Activated CD4-positive, alpha-beta T cell treated with anti-CD3 and anti-CD28 coated beads, Interleukin-2, amount 50 U/mL, for 48 hours (primary cell): ENCODE results near the gene ARHGEF25.
"Not testable (repeated sequence)": the region's sequence is repeated elsewhere in the genome, so short reads cannot be mapped to it uniquely, and the experiment has no call there.

Source experiments
- DNase-seq, 2 experiments: peaks; one replicate each; pipeline ENCODE4 v3.0.0-alpha.2; 2020

The ARHGEF25 gene

GRCh38 chr12:57638096-57638495 lies 26.9 kb downstream of the ARHGEF25 start:
- no peak for DNase-seq

- DNase-seq: no peak
Observed at GRCh38 chr12:57640175-57641042, 29.2 kb downstream of the ARHGEF25 start.

- no peak for DNase-seq
Observed at GRCh38 chr12:57641699-57642442, 30.6 kb downstream of the ARHGEF25 start.

GRCh38 chr12:57645990-57646658 lies 34.9 kb downstream of the ARHGEF25 start:
- DNase-seq: not testable (repeated sequence)

GRCh38 chr12:57646659-57647049 lies 35.4 kb downstream of the ARHGEF25 start:
- not testable (repeated sequence) for DNase-seq

- no peak for DNase-seq
Observed at GRCh38 chr12:57654042-57654441, 42.8 kb downstream of the ARHGEF25 start.

- no peak for DNase-seq
Observed at GRCh38 chr12:57655541-57656240, 44.5 kb downstream of the ARHGEF25 start.

GRCh38 chr12:57656408-57656807 lies 45.2 kb downstream of the ARHGEF25 start:
- not testable (repeated sequence) for DNase-seq

GRCh38 chr12:57657744-57658143 lies 46.5 kb downstream of the ARHGEF25 start:
- no peak for DNase-seq

- DNase-seq: no peak
Observed at GRCh38 chr12:57658890-57659289, 47.7 kb downstream of the ARHGEF25 start.

- DNase-seq: no peak
Observed at GRCh38 chr12:57661376-57661775, 50.1 kb downstream of the ARHGEF25 start.

GRCh38 chr12:57665066-57665820 lies 54.0 kb downstream of the ARHGEF25 start:
- not testable (repeated sequence) for DNase-seq
